ENCODE measurements around the gene RPS6KA5. TPM values are rescaled to one million over a fixed set of nuclear protein-coding genes. Genes with fewer than 3 reads are reported as not detected.
A peak's percentile ranks its signal among the peaks of the same experiment; 100 is the strongest.
"Not testable (repeated sequence)": the region's sequence is repeated elsewhere in the genome, so short reads cannot be mapped to it uniquely, and the experiment has no call there.

RPS6KA5 gene
- 0.57 TPM for polyA plus RNA-seq (2013, experiment 1 of 2; ENCODE audit: insufficient read length)
- 0.41 TPM for polyA plus RNA-seq (2013, experiment 2 of 2; ENCODE audit: insufficient read length)

GRCh38 chr14:91060351-91061055, at the start of gene RPS6KA5:
TSS of gene RPS6KA5 (minus strand) at chr14:91060641. CDS start at chr14:91060434, 207 bp downstream.
- DNase-seq, result peak; percentile 100

DNA sequence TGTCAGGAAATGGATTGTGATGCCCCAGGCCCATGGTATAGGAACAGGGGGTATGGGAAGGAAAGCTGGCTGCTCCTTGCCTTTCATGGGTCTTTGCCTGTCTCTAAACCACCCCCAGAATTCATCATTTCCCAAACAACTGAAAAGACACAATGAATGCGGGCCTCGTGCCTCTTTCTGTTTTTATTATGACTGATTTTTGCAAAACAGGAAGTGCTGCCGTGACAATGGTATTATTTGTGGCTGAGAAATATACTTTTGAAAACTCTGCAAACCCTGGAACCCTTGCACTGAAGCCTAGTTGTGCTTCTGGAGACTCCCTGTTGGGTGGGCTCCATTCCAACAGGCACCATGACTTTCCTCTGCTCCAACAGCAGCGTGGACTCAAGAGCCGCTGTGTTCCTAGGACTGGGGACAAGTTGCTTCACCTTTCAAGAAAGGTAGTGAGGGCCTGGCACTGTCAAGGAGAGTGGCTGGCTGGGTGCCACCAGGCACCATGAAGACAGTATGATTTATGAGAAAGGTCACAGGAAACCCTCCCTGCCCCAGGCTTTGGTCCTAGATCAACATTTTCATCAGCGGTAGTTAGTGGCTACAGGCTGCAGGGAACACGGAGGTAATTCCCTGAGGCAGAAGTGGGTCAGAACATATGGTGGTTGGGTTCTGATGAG, 48.6 kb upstream of the RPS6KA5 start:
- no peak for DNase-seq

DNA sequence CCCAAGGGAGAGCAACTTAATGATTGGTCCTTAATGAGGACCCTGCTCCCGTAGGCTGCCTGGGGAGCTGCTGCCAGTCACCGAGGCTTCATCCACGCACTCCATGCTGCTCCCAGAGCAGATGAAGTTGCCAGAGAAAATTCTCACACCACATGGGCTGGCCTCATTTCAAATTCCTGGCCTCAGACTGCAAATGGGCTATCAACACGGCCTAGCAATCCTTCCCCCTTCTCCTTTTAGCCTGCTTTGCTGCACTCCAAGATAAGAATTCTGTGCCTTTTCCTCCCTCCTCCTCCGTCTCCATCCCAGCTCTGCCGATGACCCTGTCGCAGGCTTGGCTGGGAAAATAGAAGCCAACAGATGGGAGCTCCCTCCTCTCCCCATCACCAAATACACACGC, 42.7 kb upstream of the RPS6KA5 start:
- no peak for DNase-seq

GRCh38 chr14:91100102-91100501, 39.7 kb upstream of the RPS6KA5 start:
- no peak for DNase-seq

DNA sequence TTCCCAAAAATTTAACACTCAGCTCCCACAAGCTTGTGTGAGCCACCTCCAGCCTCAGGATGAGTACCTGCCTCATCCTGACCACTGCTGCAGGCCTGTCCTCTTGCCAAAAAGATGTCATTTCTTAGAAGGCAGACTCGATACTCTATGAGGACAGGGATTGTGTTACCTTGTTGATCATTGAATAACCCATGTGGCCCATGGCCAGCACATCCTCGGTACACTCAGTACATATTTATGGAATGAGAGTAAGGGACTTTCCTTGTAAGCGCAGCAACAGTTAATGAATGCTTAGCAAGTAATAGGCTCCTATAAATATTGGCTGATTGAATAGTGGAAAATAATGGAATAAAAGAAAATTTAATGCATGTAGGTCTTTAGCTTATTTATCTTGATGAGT, 38.1 kb upstream of the RPS6KA5 start:
- no peak for DNase-seq

DNA sequence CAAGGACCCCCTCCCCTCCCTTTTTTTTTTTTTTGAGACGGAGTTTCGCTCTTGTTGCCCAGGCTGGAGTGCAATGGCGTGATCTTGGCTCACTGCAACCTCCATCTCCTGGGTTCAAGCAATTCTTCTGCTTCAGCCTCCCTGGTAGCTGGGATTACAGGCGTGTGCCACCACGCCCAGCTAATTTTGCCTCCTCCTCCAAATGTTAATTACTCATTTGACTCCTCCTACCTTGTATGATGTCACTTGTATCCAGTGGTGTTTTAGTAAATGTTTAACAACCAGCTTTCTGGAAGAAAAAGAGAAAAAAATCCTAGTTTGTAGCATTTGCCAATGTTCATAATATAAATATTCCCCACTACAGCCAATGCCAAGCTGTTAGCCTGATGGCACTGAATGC, 37.2 kb upstream of the RPS6KA5 start:
- DNase-seq, result not testable (repeated sequence)

- DNase-seq, result no peak
Observed at GRCh38 chr14:91095178-91095577, 34.7 kb upstream of the RPS6KA5 start.

GRCh38 chr14:91094772-91095171, 34.3 kb upstream of the RPS6KA5 start:
- no peak for DNase-seq

DNA sequence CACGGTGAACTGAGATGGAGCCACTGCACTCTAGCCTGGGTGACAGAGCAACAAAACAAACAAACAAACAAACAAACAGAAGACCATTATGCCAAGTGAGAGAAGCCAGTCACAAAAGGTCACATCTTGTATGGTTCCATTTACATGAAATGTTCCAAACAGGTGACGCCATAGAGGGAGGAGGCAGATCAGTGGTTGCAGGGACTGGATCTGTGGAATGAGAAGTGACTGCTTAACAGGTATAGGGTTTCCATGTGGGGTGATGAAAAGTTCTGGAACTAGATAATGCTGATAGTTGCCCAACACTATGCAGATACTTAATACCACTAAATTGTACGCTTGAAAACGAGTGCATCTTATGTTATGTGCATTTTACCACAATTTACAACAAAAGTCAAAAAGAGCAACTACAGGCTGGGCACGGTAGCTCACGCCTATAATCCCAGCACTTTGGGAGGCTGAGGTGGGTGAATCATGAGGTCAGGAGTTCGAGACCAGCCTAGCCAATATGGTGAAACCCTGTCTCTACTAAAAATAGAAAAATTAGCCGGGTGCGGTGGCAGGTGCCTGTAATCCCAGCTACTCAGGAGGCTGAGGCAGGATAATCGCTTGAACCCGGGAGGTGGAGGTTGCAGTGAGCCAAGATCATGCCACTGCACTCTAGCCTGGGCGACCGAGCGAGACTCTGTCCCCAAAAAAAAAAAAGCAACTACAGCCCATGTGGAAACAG, 33.5 kb upstream of the RPS6KA5 start:
- DNase-seq, result not testable (repeated sequence)

DNA sequence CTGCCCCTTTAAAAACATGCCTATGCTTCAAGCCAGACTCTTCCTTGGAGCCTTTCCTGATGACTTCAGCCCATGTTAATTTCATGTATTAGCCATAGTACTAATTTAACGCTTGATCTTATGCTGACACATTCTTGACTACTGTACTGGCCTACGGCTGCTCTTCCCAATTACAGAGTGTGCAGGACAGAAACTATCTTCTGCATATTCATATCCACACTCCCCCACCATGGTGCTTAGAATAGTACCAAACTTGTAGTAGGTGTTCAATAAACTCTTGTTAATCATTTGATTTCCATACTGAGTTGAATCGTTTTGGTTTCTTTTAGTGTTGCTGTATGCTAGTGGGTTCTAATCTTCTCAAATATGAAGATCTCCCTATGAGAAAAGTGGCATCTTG, 31.6 kb upstream of the RPS6KA5 start:
- no peak for DNase-seq

DNA sequence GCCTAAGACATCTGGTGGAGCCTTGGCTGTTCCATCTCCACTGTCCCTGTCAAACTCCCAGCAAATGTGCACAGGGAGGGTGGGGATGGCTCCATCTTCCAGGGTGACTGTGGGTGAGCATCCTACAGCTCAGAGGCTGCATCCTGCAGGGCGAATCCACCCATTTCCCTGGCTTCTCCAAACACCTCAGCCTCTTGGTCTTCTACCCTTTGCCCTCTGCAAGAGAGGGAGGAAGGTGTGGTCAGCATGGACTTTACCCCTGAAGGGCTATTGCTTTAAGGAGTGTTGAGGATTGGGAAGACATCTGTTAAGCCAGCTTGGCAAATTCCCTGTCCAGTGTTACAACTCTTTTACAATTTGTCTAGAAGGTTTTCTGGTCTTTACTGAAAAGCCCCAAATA, 30.3 kb upstream of the RPS6KA5 start:
- DNase-seq, result no peak

- no peak for DNase-seq
Observed at GRCh38 chr14:91089958-91090535, 29.6 kb upstream of the RPS6KA5 start.

DNA sequence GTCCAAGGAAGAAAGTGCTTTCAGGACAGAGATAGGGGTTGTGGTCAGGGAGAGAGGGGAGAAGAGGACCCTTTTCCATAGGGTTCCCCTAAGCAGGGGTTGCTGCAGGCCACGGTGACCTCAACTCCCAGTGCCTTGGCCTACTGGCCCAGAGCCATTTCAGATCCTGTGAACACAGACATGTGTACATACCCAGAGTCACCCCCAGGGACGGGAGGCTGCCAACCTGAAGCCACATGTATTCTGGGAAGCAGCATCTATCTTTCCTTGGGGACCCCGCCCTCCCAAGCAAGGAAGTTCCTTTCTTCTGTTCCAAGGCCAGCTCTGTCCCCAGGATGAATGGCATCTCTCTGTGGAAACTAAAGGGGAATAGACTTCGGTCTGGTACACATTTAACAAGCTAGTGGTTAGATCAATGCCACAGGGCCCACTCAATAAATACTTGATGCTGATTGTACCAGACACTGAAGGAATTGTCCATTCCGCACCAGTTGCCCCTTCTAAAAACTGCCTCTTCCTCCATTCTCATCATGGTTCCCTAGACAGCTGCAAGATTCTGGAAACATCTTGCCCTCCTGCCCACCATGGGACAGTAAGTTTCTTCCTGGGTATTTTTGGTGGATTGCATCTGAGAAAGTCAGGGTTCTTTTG, 28.3 kb upstream of the RPS6KA5 start:
- no peak for DNase-seq

- DNase-seq, result not testable (repeated sequence)
Observed at GRCh38 chr14:91087470-91087869, 27.0 kb upstream of the RPS6KA5 start.

DNA sequence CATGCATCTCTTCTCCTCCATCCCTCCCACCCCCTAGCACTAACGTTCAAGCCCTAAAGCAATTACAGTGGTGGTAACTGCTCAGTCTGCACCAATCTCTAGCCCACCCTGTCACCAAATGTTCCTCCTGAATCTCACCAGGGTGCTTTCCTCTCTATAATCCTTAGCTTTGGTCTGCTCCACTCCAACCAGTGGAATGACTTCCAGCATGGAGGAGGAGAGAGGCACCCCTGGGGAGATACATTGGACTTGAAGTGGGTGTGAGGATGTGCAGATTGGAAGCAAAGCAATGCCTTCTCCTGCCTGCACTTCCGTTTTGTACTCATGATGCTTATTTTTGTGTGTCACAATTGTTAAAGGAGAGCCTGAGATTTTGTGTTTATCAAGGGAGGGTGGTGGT, 24.1 kb upstream of the RPS6KA5 start:
- DNase-seq, result no peak

GRCh38 chr14:91082282-91082681, 21.8 kb upstream of the RPS6KA5 start:
- no peak for DNase-seq

- DNase-seq, result no peak
Observed at GRCh38 chr14:91080071-91080470, 19.6 kb upstream of the RPS6KA5 start.

GRCh38 chr14:91078095-91078737, 17.8 kb upstream of the RPS6KA5 start:
- DNase-seq, result no peak

- DNase-seq, result no peak
Observed at GRCh38 chr14:91075553-91075952, 15.1 kb upstream of the RPS6KA5 start.

DNA sequence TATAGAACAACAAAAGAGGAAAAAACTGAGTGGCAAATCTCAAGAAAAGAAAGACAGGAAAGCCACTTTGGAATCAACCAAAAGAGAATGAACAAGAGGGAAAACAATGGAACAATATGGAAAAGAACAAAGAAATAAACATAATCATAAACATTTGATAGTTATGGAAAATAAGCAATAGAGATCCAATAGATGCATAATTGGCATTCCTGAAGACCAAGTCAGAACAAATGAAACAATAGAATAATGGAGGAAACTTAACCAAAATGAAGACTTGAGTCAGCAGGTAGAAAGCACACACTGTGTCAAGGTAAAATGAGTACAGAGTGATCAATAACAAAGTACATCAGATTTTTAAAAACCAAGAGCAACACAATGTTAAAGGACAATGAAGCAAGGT, 10.1 kb upstream of the RPS6KA5 start:
- DNase-seq, result no peak

GRCh38 chr14:91068642-91069041, 8.2 kb upstream of the RPS6KA5 start:
- no peak for DNase-seq

- DNase-seq, result no peak
Observed at GRCh38 chr14:91067186-91067585, 6.7 kb upstream of the RPS6KA5 start.

Measured in fibroblast of skin of abdomen (primary cell).